NCI-H1105 treated with DMSO at 0.1 percent for 48 hours (cell line): Measurements from ENCODE around the gene MIPOL1.
"Not testable (repeated sequence)": the region's sequence is repeated elsewhere in the genome, so short reads cannot be mapped to it uniquely, and the experiment has no call there.

ENCODE experiments used
- DNase-seq: peaks from one replicate; lab custom pipeline; 2025; lab: John Stamatoyannopoulos, UW

The MIPOL1 gene

GRCh38 chr14:37284760-37285159 is 87.0 kb downstream of the MIPOL1 start:
- DNase-seq = no peak

GRCh38 chr14:37285220-37285619 is 87.5 kb downstream of the MIPOL1 start:
- DNase-seq = no peak

- no peak for DNase-seq
These were observed 92.0 kb downstream of the MIPOL1 start for GRCh38 chr14:37289688-37290087.

- not testable (repeated sequence) for DNase-seq
These were observed 97.5 kb downstream of the MIPOL1 start for GRCh38 chr14:37295262-37295661.

GRCh38 chr14:37311252-37311651 is 113.5 kb downstream of the MIPOL1 start:
- DNase-seq = no peak

- DNase-seq = no peak
These were observed 121.2 kb downstream of the MIPOL1 start for GRCh38 chr14:37318938-37319337.

- no peak for DNase-seq
These were observed 122.4 kb downstream of the MIPOL1 start for GRCh38 chr14:37320106-37320505.

- DNase-seq = no peak
These were observed 127.6 kb downstream of the MIPOL1 start for GRCh38 chr14:37325332-37325731.

GRCh38 chr14:37326434-37326833 is 128.7 kb downstream of the MIPOL1 start:
- no peak for DNase-seq

GRCh38 chr14:37327933-37328332 is 130.2 kb downstream of the MIPOL1 start:
- DNase-seq = not testable (repeated sequence)

GRCh38 chr14:37328673-37329072 is 130.9 kb downstream of the MIPOL1 start:
- no peak for DNase-seq

GRCh38 chr14:37329189-37330001 is 131.7 kb downstream of the MIPOL1 start:
- DNase-seq = no peak

- DNase-seq = no peak
These were observed 133.2 kb downstream of the MIPOL1 start for GRCh38 chr14:37330910-37331309.

GRCh38 chr14:37340353-37340752 is 142.6 kb downstream of the MIPOL1 start:
- DNase-seq = no peak

GRCh38 chr14:37343307-37344094 is 145.8 kb downstream of the MIPOL1 start:
- DNase-seq = no peak

- no peak for DNase-seq
These were observed 165.9 kb downstream of the MIPOL1 start for GRCh38 chr14:37363661-37364060.

GRCh38 chr14:37369425-37369824 is 171.7 kb downstream of the MIPOL1 start:
- DNase-seq = no peak

- no peak for DNase-seq
These were observed 177.8 kb downstream of the MIPOL1 start for GRCh38 chr14:37375566-37375965.

GRCh38 chr14:37376944-37377609 is 179.3 kb downstream of the MIPOL1 start:
- no peak for DNase-seq

GRCh38 chr14:37384870-37385596 is 187.3 kb downstream of the MIPOL1 start:
- DNase-seq = peak; percentile 87

- not testable (repeated sequence) for DNase-seq
These were observed 199.6 kb downstream of the MIPOL1 start for GRCh38 chr14:37397157-37397940.
